Prostate gland (tissue), 2 donors: Measurements from ENCODE around the gene PGPEP1.

Experiments
- CTCF ChIP-seq, 4 experiments: fragments of 200-600 bp in 2 of 4; fragments of 450-650 bp in 2 of 4; sonication (generic) in 2 of 4; IDR thresholded peaks; 1 replicate in 3 of 4; 2 replicates in 1 of 4; pipeline ENCODE4 v1.5.1; 2016 to 2019; ENCODE audit warnings: antibody characterized with exemption in 4 of 4, mild to moderate bottlenecking in 2 of 4, moderate library complexity in 2 of 4
- POLR2A ChIP-seq: fragments of 450-650 bp; IDR thresholded peaks from one replicate; pipeline ENCODE4 v1.6.1; 2016; ENCODE audit warnings: antibody characterized with exemption, mild to moderate bottlenecking

DNA sequence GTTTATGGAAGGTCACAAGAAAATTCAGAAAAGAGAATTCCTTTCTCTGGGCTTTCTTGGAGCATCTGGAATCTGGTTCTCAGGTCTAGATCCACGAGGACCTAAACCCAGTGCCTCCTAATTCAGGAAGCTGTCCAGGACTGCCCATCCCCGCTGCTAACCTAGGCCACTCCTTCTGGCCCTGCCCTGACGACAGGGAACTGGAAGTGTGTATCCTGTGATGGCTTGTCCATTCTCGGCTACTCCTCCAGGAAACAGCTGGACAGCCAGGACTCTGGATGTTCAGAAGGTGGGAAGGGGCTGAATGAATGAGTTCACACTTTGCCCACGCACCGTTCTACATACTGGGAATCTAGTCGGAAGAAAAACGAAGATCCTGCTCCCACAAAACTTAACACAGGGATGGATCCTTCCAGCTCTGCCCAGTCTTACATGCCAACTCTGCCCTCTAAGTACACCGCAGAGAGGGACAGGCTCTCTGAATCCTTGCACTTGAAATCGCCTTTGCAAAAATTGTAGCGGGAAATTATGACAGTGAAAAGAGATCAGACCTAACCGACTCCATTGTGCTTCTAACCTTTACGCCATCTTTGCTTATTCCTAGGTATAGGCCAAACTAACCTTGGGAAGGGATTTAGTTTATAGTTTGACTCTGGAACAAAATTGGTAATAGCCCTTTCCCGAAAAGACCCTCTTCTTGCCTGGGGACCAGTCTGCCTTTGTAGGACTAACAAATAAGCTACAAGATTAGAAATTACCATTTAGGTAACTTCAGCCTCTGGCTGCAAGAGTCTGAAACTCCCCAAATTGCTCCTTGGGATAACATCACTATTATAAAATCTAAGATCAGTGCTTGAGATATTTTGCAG is 19.3 kb upstream of the PGPEP1 start:
- TF ChIP-seq POLR2A (no peak), CTCF (IDR thresholded peaks at IDR 0.05) (no peak)
